GM23248 (cell line): ENCODE measurements around the gene PRAF2.

Experiments
- EZH2 ChIP-seq: fragments of 200-600 bp; sonication (generic); IDR thresholded peaks from 2 replicates; pipeline ENCODE4 v1.6.1; 2018; ENCODE audit warnings: antibody characterized with exemption, mild to moderate bottlenecking; ENCODE audit not compliant: insufficient read depth, poor library complexity, severe bottlenecking
- EZH2phosphoT487 ChIP-seq: fragments of 200-600 bp; sonication (generic); IDR thresholded peaks from 2 replicates; pipeline ENCODE4 v1.6.1; 2018; ENCODE audit warnings: antibody characterized with exemption, moderate library complexity, mild to moderate bottlenecking, low read depth; ENCODE audit not compliant: insufficient read depth

DNA sequence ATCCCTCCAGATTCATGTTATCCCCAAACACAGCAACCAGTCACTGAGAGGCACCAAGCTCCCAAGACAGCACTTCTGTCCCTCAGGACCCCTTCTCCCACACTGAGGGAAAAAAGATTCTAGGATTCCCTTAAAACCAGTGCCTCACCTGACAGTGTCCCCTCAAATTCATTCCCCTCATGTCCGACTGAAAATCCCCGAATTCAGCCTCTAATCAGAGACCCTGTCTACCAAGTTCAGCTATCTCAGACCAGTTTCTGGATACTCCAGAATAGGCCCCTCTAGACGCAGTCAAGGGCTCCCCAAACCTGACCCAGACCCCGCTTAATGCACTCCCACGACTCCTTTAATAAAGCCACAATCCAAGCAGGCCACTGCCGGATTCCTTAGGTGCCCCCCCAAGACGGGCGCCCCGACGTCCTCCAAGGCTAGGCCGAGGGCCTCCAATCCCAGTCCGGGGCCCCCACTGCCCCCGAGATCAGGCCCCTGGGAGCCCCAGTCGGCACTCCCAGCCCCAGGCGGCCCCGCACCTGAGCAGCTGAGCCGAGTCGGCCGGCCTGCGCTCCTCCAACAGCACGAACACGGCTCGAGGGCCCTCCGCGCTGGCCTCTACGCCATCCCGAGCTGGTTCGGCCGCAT, 31.1 kb downstream of the PRAF2 start:
- TF ChIP-seq EZH2phosphoT487 (no peak), EZH2 (no peak)
